K562 (cell line): Measurements from ENCODE around the gene USH1G.

Source experiments
- CBX5 ChIP-seq: IDR thresholded peaks from 2 replicates; pipeline ENCODE4 v1.6.1; 2014; ENCODE audit warnings: low read depth, borderline replicate concordance
- CHD2 ChIP-seq: IDR thresholded peaks from 2 replicates; pipeline ENCODE4 v1.6.1; 2011; ENCODE audit warnings: low read depth, low read length
- NCOR1 ChIP-seq: fragments of 450-650 bp; IDR thresholded peaks from 2 replicates; pipeline ENCODE4 v1.6.1; 2016; ENCODE audit warnings: mild to moderate bottlenecking, moderate library complexity
- PRMT5 ChIP-seq: sonication (generic); formaldehyde crosslinking; IDR thresholded peaks from 2 replicates; pipeline ENCODE4 v1.5.0; 2020; ENCODE audit warnings: missing genetic modification reagents
- TCF3 ChIP-seq: sonication (generic); formaldehyde crosslinking; IDR thresholded peaks from 2 replicates; pipeline ENCODE4 v1.4.0; 2020; ENCODE audit warnings: mild to moderate bottlenecking, missing genetic modification reagents

- TF ChIP-seq CBX5 (no peak), PRMT5 (no peak), CHD2 (no peak), NCOR1 (no peak), TCF3 (CRISPR knock-in tag) (no peak)
Measured at GRCh38 chr17:74888469-74888868, 34.6 kb downstream of the USH1G start.
